Measurements from ENCODE around the gene NSUN3. TPM values are rescaled to one million over a fixed set of nuclear protein-coding genes. Genes with fewer than 3 reads are reported as not detected.

Gene NSUN3
- total RNA-seq, 1 donor from 2014 or later = 16.3 TPM

GRCh38 chr3:94093151-94093550 is 30.3 kb downstream of the NSUN3 start:
- no peaks in the 10 kb centered on the region for H3K27me3 Mint-ChIP-seq (ENCODE audit: unreplicated experiment)
- H3K9me3 Mint-ChIP-seq (ENCODE audit: unreplicated experiment) = no peaks in the 10 kb centered on the region
- TF ChIP-seq CTCF (IDR thresholded peaks at IDR 0.05; ENCODE audit: partially characterized antibody, unreplicated experiment) = no peak
- H3K4me3 Mint-ChIP-seq (ENCODE audit: unreplicated experiment) = no peak overlapping the region
- no peak for DNase-seq
- no peaks in the 10 kb centered on the region for H3K36me3 Mint-ChIP-seq (ENCODE audit: unreplicated experiment)
- H3K27ac Mint-ChIP-seq (ENCODE audit: unreplicated experiment) = no peak overlapping the region
- H3K4me1 Mint-ChIP-seq (ENCODE audit: low read depth, unreplicated experiment) = peaks cover 6% of the 10 kb centered on the region

GRCh38 chr3:94095111-94095510 is 32.2 kb downstream of the NSUN3 start:
- no peaks in the 10 kb centered on the region for H3K36me3 Mint-ChIP-seq (ENCODE audit: unreplicated experiment)

GRCh38 chr3:94098452-94098851 is 35.6 kb downstream of the NSUN3 start:
- TF ChIP-seq CTCF (IDR thresholded peaks at IDR 0.05; ENCODE audit: partially characterized antibody, unreplicated experiment) = no peak
- Mint-ChIP-seq H3K27ac (ENCODE audit: unreplicated experiment) (no peak overlapping the region), H3K4me3 (ENCODE audit: unreplicated experiment) (no peak overlapping the region), H3K9me3 (ENCODE audit: unreplicated experiment) (no peaks in the 10 kb centered on the region), H3K4me1 (ENCODE audit: low read depth, unreplicated experiment) (peaks cover 4% of the 10 kb centered on the region), H3K27me3 (ENCODE audit: unreplicated experiment) (no peaks in the 10 kb centered on the region), H3K36me3 (ENCODE audit: unreplicated experiment) (no peaks in the 10 kb centered on the region)
- no peak for DNase-seq

More at GRCh38 chr3:94095111-94095510, 32.2 kb downstream of the NSUN3 start:
- Mint-ChIP-seq H3K27me3 (ENCODE audit: unreplicated experiment) (no peaks in the 10 kb centered on the region), H3K27ac (ENCODE audit: unreplicated experiment) (no peak overlapping the region), H3K9me3 (ENCODE audit: unreplicated experiment) (no peaks in the 10 kb centered on the region), H3K4me3 (ENCODE audit: unreplicated experiment) (no peak overlapping the region), H3K4me1 (ENCODE audit: low read depth, unreplicated experiment) (peaks cover 8% of the 10 kb centered on the region)
- no peak for DNase-seq
- no peak for TF ChIP-seq CTCF (IDR thresholded peaks at IDR 0.05; ENCODE audit: partially characterized antibody, unreplicated experiment)

GRCh38 chr3:94099311-94099710 is 36.5 kb downstream of the NSUN3 start:
- Mint-ChIP-seq H3K9me3 (ENCODE audit: unreplicated experiment) (no peaks in the 10 kb centered on the region), H3K4me1 (ENCODE audit: low read depth, unreplicated experiment) (peaks cover 2% of the 10 kb centered on the region), H3K27me3 (ENCODE audit: unreplicated experiment) (no peaks in the 10 kb centered on the region), H3K36me3 (ENCODE audit: unreplicated experiment) (no peaks in the 10 kb centered on the region), H3K4me3 (ENCODE audit: unreplicated experiment) (no peak overlapping the region), H3K27ac (ENCODE audit: unreplicated experiment) (no peak overlapping the region)
- TF ChIP-seq CTCF (IDR thresholded peaks at IDR 0.05; ENCODE audit: partially characterized antibody, unreplicated experiment) = no peak
- no peak for DNase-seq

GRCh38 chr3:94101860-94102259 is 39.0 kb downstream of the NSUN3 start:
- H3K27me3 Mint-ChIP-seq (ENCODE audit: unreplicated experiment) = no peaks in the 10 kb centered on the region

More at GRCh38 chr3:94101860-94102259, 39.0 kb downstream of the NSUN3 start:
- Mint-ChIP-seq H3K4me1 (ENCODE audit: low read depth, unreplicated experiment) (peaks cover 2% of the 10 kb centered on the region), H3K27ac (ENCODE audit: unreplicated experiment) (no peak overlapping the region), H3K9me3 (ENCODE audit: unreplicated experiment) (no peaks in the 10 kb centered on the region), H3K36me3 (ENCODE audit: unreplicated experiment) (no peaks in the 10 kb centered on the region), H3K4me3 (ENCODE audit: unreplicated experiment) (no peak overlapping the region)
- DNase-seq = no peak
- TF ChIP-seq CTCF (IDR thresholded peaks at IDR 0.05; ENCODE audit: partially characterized antibody, unreplicated experiment) = no peak

All from glutamatergic neuron (in vitro differentiated cells).